GM19328 (cell line): ENCODE data around the gene KRTAP10-7.
"Not testable (repeated sequence)": the region's sequence is repeated elsewhere in the genome, so short reads cannot be mapped to it uniquely, and the experiment has no call there.

ENCODE experiments used
- ATAC-seq: cut with Tn5 transposase; IDR thresholded peaks from one replicate; pipeline ENCODE4 v1.9.1; 2021; ENCODE audit warnings: mild to moderate bottlenecking, moderate library complexity; ENCODE audit not compliant: unreplicated experiment

KRTAP10-7 gene

DNA sequence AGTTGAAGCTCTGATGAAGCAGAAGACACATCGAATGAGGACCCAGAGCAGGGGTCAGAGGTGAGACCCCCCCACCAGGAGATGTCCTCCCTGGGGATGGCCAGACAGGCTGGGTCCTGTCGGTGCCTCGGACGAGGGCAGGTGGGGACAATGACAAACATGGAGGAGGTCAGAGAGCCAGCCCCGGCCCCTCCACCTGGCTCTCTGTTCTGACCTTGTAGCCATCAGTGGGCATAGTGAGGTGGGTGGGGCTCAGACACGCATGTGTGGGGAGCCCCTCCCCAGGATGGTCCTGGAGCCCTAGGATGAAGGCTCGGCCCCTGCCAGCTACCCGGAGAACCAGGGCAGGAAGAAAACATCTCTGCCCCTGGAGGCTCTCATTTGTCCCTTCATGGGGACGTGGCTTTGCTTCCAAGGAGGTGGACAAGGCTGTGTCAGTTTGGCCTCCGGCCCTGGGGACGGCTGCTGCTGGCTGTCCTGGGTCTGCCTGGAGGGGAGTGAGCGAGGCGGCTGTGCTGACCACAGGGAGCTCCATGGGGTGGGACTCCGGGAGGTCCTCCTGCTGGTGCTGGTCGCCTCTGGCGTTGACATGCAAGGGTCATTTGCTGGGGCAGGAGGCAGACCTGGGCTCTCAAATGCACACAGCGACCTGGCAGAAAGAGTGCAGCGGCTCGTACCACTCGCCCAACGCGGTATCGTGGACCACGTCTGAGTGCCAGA is 10.7 kb upstream of the KRTAP10-7 start:
- no peak for ATAC-seq

DNA sequence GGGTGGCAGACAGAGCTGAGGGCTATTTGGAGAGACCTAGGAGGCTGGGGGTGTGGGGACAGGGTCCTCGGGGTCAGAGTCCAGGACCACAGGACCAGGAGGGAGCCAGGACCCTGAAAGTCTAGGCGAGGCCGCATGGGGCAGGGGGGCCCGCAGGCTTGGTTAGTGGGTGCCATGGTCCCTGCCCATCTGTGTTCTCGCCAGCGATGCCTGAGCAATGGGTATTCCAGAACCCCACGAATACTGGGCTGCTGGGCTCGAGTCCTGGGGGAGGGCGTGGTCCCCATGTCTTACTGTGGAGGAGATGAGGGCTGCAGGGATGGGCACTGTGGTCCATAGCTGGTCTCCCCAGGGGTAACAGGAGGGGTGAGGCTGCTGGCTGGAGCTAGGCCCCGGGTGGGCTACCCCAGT is 10.1 kb upstream of the KRTAP10-7 start:
- no peak for ATAC-seq

DNA sequence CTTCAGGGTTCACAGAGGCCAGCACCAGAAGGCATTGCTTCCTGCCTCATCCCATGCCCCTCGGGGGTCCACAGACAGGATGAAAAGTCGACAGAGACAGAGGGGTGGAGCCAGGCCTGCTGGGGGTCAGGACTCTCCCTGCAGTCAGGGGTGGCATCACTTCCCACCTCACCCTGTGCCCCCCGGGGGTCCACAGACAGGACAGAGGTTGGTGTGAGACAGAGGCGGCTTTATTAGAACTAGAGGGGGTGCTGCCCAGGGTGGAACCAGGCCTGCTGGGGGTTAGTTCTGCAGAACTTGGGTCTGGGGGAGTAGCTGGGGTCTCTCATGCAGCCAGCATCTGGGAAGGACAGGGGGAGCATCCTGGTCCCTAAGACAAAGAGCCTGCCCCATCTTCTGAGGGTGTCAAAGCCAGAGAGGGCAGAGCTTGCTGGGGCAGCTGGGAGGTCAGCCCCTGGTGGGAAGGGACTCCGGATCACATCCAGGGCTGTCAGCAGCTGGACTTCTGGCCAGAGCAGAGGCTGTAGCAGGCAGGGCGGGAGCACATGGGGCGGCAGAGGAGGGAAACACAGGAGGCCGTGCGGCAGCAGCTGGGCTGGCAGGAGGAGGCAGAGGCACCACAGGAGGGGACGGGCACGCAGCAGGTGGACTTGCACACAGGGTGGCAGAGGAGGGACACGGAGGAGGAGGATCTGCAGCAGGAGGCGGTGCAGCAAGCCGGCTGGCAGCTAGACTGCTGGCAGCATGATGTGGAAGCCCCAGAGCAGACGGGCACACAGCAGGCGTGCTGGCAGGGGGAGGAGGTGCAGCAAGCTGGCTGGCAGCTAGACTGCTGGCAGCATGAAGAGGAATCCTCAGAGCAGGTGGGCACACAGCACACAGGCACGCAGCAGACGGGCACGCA is 9.2 kb upstream of the KRTAP10-7 start:
- ATAC-seq = not testable (repeated sequence)

DNA sequence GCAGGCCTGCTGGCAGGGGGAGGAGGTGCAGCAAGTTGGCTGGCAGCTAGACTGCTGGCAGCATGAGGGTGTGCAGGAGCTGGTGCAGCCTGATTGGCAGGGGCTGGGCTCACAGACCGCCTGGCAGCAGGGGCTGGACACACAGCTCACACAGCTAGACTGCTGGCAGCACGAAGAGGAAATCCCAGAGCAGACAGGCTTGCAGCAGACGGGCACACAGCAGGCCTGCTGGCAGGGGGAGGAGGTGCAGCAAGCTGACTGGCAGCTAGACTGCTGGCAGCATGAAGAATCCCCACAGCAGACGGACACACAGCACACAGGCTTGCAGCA is 8.6 kb upstream of the KRTAP10-7 start:
- not testable (repeated sequence) for ATAC-seq

DNA sequence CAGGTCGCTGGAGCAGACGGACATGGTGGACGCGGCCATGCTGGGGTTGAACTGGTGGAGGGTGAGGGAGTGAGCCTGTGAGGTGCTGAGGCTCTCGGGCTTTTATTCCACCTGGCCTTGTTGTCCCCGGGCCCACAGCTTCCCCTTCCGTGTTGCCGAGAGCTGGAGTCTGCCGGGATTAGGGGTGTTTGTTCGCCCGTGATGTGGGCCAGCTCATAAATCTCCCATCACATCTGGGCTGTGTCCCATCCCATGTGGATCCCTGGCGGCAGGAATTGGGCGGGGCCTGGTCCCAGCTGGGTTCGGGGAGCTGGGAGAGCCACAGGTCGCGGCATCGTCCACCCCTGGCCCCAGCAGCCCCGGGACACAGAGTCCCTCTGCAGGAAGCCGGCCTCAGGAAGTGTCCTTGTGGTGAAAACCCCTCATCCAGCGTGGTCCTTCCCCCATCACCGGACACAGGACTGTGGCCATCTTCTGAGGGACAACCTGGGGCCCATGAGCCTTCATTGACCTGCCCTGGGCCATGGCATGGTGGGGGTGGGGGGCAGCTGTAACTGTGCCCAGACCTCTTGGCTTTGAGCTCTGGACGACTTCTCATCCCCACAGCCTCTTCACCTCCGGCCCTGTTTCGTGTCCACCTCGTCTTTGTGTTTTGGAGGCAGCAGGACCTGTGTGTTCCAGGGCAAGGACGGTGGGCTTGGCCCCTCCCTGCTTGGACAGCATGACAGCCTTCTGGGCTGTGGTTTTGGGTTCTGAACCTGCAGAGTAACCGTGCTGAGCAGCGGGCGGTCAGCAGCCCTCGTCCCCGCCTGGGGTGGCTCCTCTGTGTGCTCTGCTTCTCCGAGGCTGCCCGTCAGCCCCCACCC is 7.7 kb upstream of the KRTAP10-7 start, which contains the start of gene KRTAP10-6:
Gene KRTAP10-6 (minus strand): TSS at position 60 of the 866 bp plus-strand sequence. CDS start 21 bp downstream, at position 39.
- ATAC-seq = no peak

DNA sequence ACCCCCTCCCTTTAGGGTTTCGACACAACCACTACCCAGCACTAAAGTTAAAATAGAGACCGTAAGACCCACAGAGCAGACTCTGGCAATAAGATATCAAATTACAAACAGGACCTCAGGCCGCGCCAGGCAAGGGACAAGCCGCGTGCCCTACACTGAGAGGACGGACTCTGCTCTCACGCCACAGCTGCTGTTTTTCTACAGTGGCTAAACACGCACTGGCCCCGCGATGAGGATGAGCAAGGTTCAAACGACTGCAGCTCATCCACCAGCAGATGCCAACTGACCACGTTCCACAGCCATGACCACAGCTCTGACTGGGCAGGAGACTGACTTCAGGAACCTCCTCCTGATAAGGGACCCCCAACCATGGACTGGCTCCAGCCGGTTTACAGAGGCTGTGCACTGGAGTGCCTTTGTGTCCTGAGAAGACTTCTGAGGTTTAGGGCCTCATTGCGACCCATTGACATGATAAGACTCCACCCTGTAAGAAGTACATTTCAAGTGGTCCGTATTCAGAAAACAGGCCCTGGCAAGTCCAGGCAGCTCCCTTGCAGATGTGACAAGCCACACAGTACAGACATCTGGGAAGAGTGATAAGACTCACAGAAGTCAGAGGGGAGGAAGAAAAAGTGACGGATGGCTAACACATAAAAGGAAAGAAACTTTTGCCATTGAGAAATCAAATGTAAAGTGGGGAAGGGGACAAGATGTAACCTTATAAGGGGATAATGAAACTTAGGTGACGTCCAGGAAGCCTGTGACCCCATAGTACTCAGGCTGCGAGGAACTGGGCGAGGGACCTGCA is 6.6 kb upstream of the KRTAP10-7 start:
- no peak for ATAC-seq

DNA sequence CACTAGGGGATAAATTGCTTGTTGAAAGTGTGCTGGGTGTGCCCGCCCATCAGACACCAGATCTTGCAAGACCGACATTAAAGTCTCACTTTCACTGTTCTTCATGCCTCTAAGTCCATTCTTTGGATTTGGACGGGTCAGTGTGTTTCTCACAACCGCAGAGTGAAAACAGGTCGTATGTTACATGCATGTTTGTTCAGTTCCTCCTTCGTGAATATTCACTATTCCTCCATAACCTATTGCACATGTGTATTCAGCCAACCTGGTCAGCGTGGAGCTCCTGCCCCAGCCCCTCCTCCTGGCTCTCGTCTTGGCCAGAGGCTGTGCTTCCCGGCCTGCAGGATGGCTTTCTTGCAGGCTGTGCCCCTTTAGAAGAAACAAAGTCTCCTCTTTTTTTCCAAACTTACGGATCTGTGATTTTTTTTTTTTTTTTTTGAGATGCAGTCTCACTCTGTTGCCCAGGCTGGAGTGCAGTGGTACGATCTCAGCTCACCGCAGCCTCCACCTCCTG is 5.9 kb upstream of the KRTAP10-7 start:
- ATAC-seq = no peak

DNA sequence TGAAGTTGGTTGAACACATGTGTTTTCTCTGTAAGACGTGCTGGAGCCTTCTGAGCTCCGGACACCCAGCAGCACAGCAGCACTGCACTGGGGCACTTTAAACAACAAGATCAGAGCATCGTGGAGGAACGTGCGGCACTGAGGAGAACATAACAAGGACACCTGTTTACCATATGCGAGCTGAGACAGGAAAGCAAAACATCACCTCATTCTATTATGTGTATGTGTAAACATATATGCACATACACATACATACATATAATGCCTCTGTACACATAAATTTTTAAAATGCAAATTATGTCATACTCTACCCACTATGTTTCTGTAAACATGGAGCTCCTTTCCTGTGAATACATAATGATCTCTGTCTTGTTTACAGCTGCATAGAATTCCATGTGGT is 4.9 kb upstream of the KRTAP10-7 start:
- no peak for ATAC-seq

DNA sequence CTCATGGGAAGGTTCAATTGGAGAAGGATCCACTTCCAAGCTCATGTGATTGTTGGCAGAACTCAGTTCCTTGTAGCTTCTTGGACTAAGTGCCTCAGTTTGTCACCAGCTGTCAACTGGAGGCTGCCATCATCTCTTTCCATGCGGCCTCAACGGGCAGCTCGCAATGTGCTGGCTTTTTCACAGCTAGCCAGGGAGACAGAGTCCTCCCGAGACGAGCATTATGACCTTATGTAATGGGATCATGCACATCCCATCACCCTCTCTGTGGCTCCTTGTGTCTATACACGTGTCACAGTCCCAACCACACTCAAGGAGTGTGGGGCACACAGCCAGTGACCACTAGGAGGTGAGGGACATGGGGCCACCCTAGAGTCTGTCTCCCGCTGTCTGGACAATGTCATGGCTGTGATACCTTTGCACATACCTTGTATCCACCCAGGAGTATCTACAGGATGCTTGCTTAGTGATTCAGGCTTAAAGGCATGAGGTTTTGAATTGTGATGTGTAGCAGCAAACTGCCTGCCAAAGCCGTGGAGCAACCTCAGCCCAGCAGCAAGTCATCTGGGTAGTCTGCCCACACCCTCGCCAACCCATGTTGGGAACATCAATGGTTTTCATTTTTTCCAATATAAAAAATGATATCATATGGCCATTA is 4.2 kb upstream of the KRTAP10-7 start:
- ATAC-seq = no peak

DNA sequence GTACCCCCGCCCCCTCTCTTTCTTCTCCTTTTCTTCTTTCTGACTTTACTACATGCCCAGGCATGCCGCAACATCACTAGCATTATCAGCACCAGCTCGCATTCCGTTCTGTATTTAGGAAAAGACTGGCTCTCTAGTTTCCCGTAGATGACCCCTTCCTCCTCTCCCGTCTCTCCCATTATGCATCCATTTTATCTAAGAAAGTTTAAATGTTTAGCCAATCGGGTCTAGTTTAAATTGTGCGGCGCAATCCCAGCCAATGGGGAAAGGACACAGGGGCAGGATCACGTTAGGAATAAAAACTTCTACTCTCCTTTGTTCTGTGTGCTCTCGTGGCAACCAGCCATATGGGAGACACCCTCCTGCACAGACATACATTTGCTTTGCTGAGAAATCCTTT is 2.3 kb upstream of the KRTAP10-7 start:
- ATAC-seq = no peak

DNA sequence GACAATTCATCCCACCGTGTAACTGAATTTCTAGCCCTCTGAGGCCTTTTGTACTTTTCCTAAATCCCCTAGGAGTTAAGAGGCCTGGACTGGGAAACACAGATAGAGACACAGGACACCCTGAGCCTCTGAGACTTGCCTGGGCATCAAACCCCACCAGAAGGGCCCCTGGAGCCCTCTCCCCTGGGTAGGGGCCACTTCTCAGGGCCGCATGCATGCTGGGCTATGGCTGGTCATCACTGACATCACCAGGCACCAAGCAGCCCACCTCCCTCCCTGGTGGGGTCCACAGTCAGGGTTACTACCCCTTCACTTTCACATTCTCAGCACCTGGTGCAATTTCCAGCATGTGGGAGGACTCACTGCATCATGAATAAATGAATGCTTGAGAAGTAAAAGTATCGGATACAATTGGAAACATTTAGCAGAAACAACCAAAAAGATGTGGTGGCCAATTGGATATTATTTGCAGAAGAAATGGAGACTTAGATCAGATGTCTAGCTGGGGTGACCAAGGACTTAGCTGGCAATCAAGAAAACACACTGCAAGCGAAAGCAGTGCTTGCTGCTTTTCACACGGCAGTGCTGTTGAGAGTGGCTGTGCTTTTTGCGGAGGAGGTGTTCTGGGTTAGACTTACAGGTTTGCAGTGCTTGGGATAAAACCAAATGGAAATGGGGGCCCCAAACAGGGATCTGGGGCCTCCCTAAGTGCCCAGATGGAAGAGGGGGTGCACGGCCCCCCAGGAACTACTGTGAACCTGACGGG is 950 bp upstream of the KRTAP10-7 start:
- ATAC-seq = no peak

DNA sequence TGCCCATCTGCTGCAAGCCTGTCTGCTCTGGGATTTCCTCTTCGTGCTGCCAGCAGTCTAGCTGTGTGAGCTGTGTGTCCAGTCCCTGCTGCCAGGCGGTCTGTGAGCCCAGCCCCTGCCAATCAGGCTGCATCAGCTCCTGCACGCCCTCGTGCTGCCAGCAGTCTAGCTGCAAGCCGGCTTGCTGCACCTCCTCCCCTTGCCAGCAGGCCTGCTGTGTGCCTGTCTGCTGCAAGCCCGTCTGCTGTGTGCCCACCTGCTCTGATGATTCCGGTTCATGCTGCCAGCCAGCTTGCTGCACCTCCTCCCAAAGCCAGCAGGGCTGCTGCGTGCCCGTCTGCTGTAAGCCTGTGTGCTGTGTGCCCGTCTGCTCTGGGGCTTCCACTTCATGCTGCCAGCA is 694 bp downstream of the KRTAP10-7 start:
- not testable (repeated sequence) for ATAC-seq

DNA sequence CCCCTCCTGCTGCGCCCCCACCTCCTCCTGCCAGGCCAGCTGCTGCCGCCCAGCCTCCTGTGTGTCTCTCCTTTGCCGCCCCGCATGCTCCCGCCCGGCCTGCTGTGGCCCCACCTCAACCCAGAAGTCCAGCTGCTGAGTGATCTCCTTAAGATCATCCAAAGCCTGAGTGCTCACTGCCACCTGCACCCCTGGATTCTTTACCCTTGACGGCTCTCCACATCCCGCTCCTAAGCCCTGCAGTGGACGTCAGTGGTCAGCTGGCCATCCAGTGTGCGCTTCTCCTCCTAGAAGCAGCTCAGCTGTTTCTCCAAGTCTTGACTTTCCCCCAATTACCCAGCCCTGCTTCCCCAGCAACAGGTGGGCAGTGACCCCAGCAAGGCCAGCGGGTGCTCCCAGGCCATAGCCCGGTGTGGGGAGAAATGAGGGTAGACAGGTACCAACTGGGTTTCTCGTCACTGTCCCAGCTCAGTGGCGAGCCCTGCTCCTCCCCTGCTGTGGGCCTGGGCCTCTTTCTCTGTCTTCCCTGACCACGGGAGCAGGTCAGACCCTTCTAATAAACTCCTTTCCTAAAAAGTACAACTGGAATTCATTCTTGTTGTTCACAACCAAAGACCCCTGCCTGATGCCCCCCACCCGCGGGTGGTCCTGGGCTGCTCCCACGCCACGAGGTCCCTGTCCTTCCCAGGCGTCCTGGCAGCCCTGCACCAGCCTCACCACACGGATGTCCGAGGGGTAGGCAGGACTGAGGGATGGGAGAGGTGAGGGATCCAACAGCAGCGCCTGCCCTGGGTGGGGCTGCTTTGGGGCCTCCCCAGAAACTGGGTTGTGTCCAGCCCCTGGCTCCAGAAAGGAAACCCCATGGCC is 1.4 kb downstream of the KRTAP10-7 start:
- no peak for ATAC-seq

DNA sequence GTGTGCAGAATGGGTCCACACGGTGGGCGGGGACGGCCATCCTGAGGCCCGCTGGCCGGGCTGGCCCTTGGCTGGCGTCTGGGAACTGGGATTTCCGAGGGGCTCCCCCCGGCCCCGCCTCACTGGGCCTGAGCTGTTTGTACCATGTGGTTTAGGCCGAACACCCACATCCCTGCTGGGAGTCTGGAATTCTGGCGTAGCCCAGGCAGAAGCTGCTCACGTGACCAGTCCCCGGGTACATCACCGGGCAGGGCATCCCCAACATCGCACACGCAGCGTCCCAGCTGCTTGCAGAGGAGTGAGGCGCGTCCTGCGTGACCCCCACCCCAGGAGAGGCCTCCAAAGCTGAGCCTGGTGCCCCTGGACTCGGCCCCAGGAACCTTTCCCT is 2.1 kb downstream of the KRTAP10-7 start:
- ATAC-seq = no peak

DNA sequence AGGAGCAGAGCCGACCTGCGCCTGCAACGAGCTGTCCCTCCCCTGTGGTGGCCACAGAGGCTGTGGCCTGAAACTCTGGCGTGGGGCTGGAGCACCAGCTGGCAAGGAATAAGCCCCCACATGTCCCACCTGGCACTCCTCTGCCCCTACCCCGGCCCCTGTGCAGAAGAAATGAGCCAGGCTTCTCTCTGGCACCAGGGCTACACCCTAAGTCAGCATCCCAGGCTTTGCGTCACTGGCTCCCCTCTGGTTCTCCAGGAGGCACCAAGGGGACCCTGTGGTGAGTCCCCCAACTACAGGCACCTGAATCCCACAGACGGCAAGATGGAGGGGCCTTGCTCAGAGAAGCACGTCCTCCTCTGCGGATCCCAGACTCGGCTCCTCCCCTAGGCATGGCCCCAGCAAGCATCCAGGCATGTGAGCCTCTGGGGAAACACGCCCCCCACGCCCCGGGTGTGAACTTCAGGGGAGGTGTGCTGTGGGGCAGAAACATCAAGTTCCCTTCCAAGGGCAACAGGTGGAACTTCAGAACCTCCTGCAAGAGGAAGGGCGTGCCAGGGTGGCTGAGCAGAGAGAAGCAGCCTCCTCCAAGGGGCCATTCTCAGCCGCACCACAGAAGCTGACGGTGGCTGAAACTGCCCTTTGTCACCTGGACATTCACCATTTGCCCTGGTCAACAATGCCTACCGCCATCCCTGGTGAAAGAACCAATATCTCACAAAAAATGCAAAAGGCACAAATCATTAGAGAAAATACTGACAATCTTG is 2.9 kb downstream of the KRTAP10-7 start:
- no peak for ATAC-seq

DNA sequence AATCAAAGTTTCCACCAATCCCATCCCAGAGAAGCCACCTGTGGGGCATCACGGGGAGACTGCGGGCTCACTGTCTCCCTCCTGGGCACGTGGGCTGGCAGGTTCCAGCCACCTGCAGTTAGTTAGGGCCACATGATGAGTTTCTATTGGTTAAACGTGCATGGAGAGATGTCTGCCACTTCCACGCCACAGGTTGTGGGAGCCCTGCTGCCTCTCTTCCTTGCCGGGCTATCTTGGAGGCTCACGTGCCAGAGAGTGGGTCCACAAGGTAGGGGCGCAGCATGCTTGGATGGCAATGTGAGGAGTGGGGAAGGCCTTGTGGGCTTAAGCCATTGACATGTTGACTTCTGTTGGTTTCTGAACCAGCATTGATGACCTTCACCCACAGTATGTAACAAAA is 3.5 kb downstream of the KRTAP10-7 start:
- no peak for ATAC-seq

DNA sequence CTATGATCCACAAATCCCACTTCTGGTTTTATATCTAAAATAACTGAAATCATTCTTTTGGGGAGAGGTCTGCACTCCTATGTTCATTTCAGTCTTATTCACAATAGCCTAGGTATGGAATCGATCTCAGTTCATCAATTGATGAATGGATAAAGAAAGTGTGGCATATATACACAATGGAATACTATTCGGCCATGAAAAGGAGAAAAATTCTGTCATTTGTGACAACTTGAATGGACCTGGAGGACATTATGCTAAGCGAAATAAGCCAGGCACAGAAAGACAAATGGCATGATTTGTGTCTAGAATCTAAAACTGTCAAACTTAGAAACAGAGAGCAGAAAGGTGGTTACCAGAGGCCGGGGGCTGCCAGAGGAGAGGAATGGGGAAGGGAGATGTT is 6.1 kb downstream of the KRTAP10-7 start:
- no peak for ATAC-seq
